OCI-LY1 (cell line): Measurements from ENCODE around the gene TMA7B.

Experiments used
- H2AFZ ChIP-seq: fragments of 200-600 bp; sonication (generic), shearing (Covaris generic); 2 replicates; pipeline ENCODE4 v1.6.0; 2014; ENCODE audit warnings: antibody characterized with exemption, mild to moderate bottlenecking, low read length
- H3F3A ChIP-seq: fragments of 200-600 bp; sonication (generic), shearing (Covaris generic); 2 replicates; pipeline ENCODE4 v1.6.0; 2014; ENCODE audit warnings: mild to moderate bottlenecking, antibody characterized with exemption, low read length, moderate library complexity; ENCODE audit not compliant: insufficient read depth
- H3K27ac ChIP-seq: fragments of 200-600 bp; sonication (generic); 2 replicates; pipeline ENCODE4 v1.5.1; 2014; ENCODE audit warnings: low read length, mixed run types, mild to moderate bottlenecking, low read depth; ENCODE audit not compliant: poor library complexity, severe bottlenecking
- H3K27me3 ChIP-seq: fragments of 200-600 bp; sonication (generic); 2 replicates; pipeline ENCODE4 v1.6.0; 2014; ENCODE audit warnings: antibody characterized with exemption, mild to moderate bottlenecking, low read length, moderate library complexity; ENCODE audit not compliant: insufficient read depth
- H3K36me3 ChIP-seq: fragments of 200-600 bp; sonication (generic); 2 replicates; pipeline ENCODE4 v1.6.1; 2014; ENCODE audit warnings: mild to moderate bottlenecking, antibody characterized with exemption, low read length, moderate library complexity, mixed read lengths; ENCODE audit not compliant: insufficient read depth
- H3K4me1 ChIP-seq: fragments of 200-600 bp; sonication (generic); 2 replicates; pipeline ENCODE4 v1.5.1; 2014; ENCODE audit warnings: mild to moderate bottlenecking, low read length, moderate library complexity; ENCODE audit not compliant: insufficient read depth, severe bottlenecking
- H3K4me2 ChIP-seq: fragments of 200-600 bp; sonication (generic), shearing (Covaris generic); 2 replicates; pipeline ENCODE4 v1.6.1; 2014; ENCODE audit warnings: low read length
- H3K4me3 ChIP-seq: fragments of 200-600 bp; sonication (generic); 2 replicates; pipeline ENCODE4 v1.5.1; 2014; ENCODE audit warnings: low read length, low read depth, mild to moderate bottlenecking, mixed read lengths; ENCODE audit not compliant: poor library complexity, severe bottlenecking
- H3K79me2 ChIP-seq: fragments of 200-600 bp; shearing (Covaris generic); 2 replicates; pipeline ENCODE4 v1.6.1; 2016; ENCODE audit warnings: mixed run types, low read length, mixed read lengths; ENCODE audit not compliant: insufficient read depth
- H3K9ac ChIP-seq: fragments of 200-600 bp; sonication (generic), shearing (Covaris generic); 2 replicates; pipeline ENCODE4 v1.6.1; 2014; ENCODE audit warnings: mild to moderate bottlenecking, low read length, mixed read lengths
- H3K9me2 ChIP-seq: fragments of 200-600 bp; sonication (generic), shearing (Covaris generic); 2 replicates; pipeline ENCODE4 v1.6.1; 2014; ENCODE audit warnings: low read depth, mild to moderate bottlenecking, low read length, mixed read lengths
- H3K9me3 ChIP-seq: fragments of 200-600 bp; shearing (Covaris generic); 2 replicates; pipeline ENCODE4 v1.6.1; 2014; ENCODE audit warnings: low read length, mixed read lengths
- H4K20me1 ChIP-seq: fragments of 200-600 bp; sonication (generic), shearing (Covaris generic); 2 replicates; pipeline ENCODE4 v1.6.0; 2016; ENCODE audit warnings: mild to moderate bottlenecking, low read length; ENCODE audit not compliant: insufficient read depth
- EZH2 ChIP-seq: fragments of 200-600 bp; sonication (generic), shearing (Covaris generic); IDR thresholded peaks from 2 replicates; pipeline ENCODE4 v1.8.0; 2017; ENCODE audit warnings: borderline replicate concordance, mixed run types, mild to moderate bottlenecking, antibody characterized with exemption, low read length, moderate library complexity, mixed read lengths
- TF ChIP-seq, protein P1 (sequence below): fragments of 200-600 bp; sonication (generic), shearing (Covaris generic); IDR thresholded peaks from 2 replicates; pipeline ENCODE4 v1.5.1; 2017; ENCODE audit warnings: mild to moderate bottlenecking, antibody characterized with exemption, low read length, moderate library complexity, mixed read lengths

The TMA7B gene

DNA sequence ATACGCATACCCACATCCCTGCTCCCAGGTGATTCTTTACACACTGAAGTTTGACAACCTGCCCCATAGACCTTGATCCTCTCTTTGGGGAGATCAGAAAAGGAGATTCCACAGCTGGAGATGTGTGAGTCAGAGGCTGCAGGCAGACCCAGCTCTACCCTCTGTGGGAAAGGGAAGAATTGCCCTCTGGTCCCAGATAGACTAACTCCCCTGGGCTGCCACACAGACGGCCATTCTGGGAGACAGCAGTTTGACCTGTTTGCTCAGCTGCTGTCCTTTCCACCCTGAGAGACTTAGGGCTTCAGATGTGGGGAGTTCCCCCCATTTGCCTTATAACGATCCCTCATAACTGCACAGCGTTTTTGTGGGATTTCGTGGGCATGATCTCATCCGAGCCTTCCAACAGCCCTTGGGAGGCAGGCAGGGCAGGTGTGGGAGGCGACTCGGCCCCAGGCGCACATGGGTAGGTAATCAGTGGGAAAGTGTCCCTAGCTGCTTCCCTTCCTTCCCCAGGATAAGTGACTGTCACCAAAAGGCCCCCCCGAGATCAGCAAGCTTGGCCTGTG is 48.6 kb downstream of the TMA7B start:
- Histone ChIP-seq H3F3A (no peaks in the 10 kb centered on the region), H3K4me3 (no peak overlapping the region), H3K79me2 (no peaks in the 10 kb centered on the region), H3K4me1 (no peaks in the 10 kb centered on the region), H3K27ac (no peak overlapping the region), H3K9me3 (no peaks in the 10 kb centered on the region), H3K4me2 (no peak overlapping the region), H3K36me3 (no peaks in the 10 kb centered on the region), H3K9ac (no peak overlapping the region), H3K27me3 (peaks cover 9% of the 10 kb centered on the region; the same call in 1 of the 2 replicates), H3K9me2 (no peaks in the 10 kb centered on the region), H2AFZ (no peak overlapping the region), H4K20me1 (no peaks in the 10 kb centered on the region)
- TF ChIP-seq, protein P1, sequence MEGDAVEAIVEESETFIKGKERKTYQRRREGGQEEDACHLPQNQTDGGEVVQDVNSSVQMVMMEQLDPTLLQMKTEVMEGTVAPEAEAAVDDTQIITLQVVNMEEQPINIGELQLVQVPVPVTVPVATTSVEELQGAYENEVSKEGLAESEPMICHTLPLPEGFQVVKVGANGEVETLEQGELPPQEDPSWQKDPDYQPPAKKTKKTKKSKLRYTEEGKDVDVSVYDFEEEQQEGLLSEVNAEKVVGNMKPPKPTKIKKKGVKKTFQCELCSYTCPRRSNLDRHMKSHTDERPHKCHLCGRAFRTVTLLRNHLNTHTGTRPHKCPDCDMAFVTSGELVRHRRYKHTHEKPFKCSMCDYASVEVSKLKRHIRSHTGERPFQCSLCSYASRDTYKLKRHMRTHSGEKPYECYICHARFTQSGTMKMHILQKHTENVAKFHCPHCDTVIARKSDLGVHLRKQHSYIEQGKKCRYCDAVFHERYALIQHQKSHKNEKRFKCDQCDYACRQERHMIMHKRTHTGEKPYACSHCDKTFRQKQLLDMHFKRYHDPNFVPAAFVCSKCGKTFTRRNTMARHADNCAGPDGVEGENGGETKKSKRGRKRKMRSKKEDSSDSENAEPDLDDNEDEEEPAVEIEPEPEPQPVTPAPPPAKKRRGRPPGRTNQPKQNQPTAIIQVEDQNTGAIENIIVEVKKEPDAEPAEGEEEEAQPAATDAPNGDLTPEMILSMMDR = no peak
- no peak for TF ChIP-seq EZH2

DNA sequence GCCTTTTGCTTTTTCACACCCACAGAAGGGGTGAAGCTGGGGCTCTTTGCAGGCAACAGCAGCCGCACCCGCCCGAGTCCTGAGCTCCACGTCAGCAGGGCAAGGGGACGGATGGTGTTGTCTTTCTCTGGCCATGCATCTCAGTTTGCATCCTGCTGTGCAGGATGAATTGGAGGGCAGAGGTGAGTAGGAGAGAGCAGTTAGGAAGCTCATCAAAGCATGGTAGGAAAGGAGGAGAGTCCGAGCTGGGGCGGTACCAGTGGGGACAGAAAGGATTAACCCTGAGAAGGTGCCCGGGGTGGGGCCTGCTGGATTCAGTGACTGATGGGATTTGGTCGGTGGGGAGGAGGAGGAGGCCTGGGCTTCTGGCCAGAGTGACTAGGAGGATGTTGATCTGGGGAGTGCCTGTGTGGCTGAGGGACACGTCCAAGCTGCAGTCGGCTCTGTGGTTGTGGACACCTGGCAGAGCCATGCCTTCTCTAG is 49.1 kb downstream of the TMA7B start:
- Histone ChIP-seq H3K27me3 (peaks cover 9% of the 10 kb centered on the region; the same call in 1 of the 2 replicates), H3K9ac (no peak overlapping the region), H3K36me3 (no peaks in the 10 kb centered on the region), H3K79me2 (no peaks in the 10 kb centered on the region), H3K4me1 (no peaks in the 10 kb centered on the region), H3K4me2 (no peak overlapping the region), H4K20me1 (no peaks in the 10 kb centered on the region), H3K4me3 (no peak overlapping the region), H2AFZ (no peak overlapping the region), H3K27ac (no peak overlapping the region), H3F3A (no peaks in the 10 kb centered on the region), H3K9me3 (no peaks in the 10 kb centered on the region), H3K9me2 (no peaks in the 10 kb centered on the region)
- TF ChIP-seq, protein P1 = no peak
- no peak for TF ChIP-seq EZH2

- Histone ChIP-seq H3K27ac (no peak overlapping the region), H3K4me3 (no peak overlapping the region), H3K79me2 (no peaks in the 10 kb centered on the region), H3K9ac (no peak overlapping the region), H2AFZ (no peak overlapping the region), H3F3A (no peaks in the 10 kb centered on the region), H3K9me3 (no peaks in the 10 kb centered on the region), H4K20me1 (no peaks in the 10 kb centered on the region), H3K9me2 (no peaks in the 10 kb centered on the region), H3K4me2 (no peak overlapping the region), H3K36me3 (no peaks in the 10 kb centered on the region), H3K4me1 (no peaks in the 10 kb centered on the region), H3K27me3 (peaks cover 7% of the 10 kb centered on the region; the same call in 1 of the 2 replicates)
- no peak for TF ChIP-seq EZH2
- TF ChIP-seq, protein P1 = no peak
Observed at GRCh38 chr22:40009951-40010671, 49.9 kb downstream of the TMA7B start.
